Right renal cortex interstitium (tissue), 3 donors: ENCODE results near the gene ZSWIM6. TPM values are rescaled to one million over a fixed set of nuclear protein-coding genes. Genes with fewer than 3 reads are reported as not detected.
"Not testable (repeated sequence)": the region's sequence is repeated elsewhere in the genome, so short reads cannot be mapped to it uniquely, and the experiment has no call there.

Experiments used
- DNase-seq, 3 donors: peaks; one replicate each; pipeline ENCODE4 v3.0.0-alpha.2; 2013; ENCODE audit warnings: low read depth in 3 of 3, low spot score in 2 of 3
- polyA plus RNA-seq, 3 donors: library from polyadenylated mRNA; unstranded; fragments of 120-200 nt; gene quantifications; one replicate each; pipeline ENCODE4 v1.2.1, GENCODE V29; 2013; ENCODE audit not compliant: insufficient read length in 3 of 3

Gene ZSWIM6
- polyA plus RNA-seq, 3 donors = 25.5 to 29.5 (median 27.0) TPM

- DNase-seq = no peak
Measured at GRCh38 chr5:61402970-61403900, 71.2 kb downstream of the ZSWIM6 start.

GRCh38 chr5:61405511-61406295, 73.6 kb downstream of the ZSWIM6 start:
- DNase-seq = no peak

GRCh38 chr5:61406497-61406896, 74.4 kb downstream of the ZSWIM6 start:
- not testable (repeated sequence) for DNase-seq

- no peak for DNase-seq
Measured at GRCh38 chr5:61407706-61408270, 75.7 kb downstream of the ZSWIM6 start.

GRCh38 chr5:61408476-61409168, 76.6 kb downstream of the ZSWIM6 start:
- peak; percentile 95 to 98 (median 98) for DNase-seq

- no peak for DNase-seq
Measured at GRCh38 chr5:61409568-61409967, 77.5 kb downstream of the ZSWIM6 start.

GRCh38 chr5:61410811-61411210, 78.8 kb downstream of the ZSWIM6 start:
- no peak for DNase-seq

- no peak for DNase-seq
Measured at GRCh38 chr5:61412361-61412760, 80.3 kb downstream of the ZSWIM6 start.

GRCh38 chr5:61413205-61413604, 81.1 kb downstream of the ZSWIM6 start:
- not testable (repeated sequence) for DNase-seq

- no peak for DNase-seq
Measured at GRCh38 chr5:61414806-61415205, 82.7 kb downstream of the ZSWIM6 start.

GRCh38 chr5:61416010-61416409, 84.0 kb downstream of the ZSWIM6 start:
- no peak for DNase-seq

- DNase-seq = no peak
Measured at GRCh38 chr5:61416420-61416819, 84.4 kb downstream of the ZSWIM6 start.

- no peak for DNase-seq
Measured at GRCh38 chr5:61417340-61417739, 85.3 kb downstream of the ZSWIM6 start.

- no peak for DNase-seq
Measured at GRCh38 chr5:61417851-61418250, 85.8 kb downstream of the ZSWIM6 start.

GRCh38 chr5:61419106-61419505, 87.0 kb downstream of the ZSWIM6 start:
- DNase-seq = no peak

- DNase-seq = no peak
Measured at GRCh38 chr5:61420016-61420415, 88.0 kb downstream of the ZSWIM6 start.

GRCh38 chr5:61421262-61421661, 89.2 kb downstream of the ZSWIM6 start:
- DNase-seq = not testable (repeated sequence)

GRCh38 chr5:61423487-61424145, 91.6 kb downstream of the ZSWIM6 start:
- DNase-seq = no peak

- no peak for DNase-seq
Measured at GRCh38 chr5:61425918-61426317, 93.9 kb downstream of the ZSWIM6 start.

- DNase-seq = no peak
Measured at GRCh38 chr5:61429906-61430305, 97.8 kb downstream of the ZSWIM6 start.
